Measurements from ENCODE around the gene KPNA2. TPM values are rescaled to one million over a fixed set of nuclear protein-coding genes. Genes with fewer than 3 reads are reported as not detected.

KPNA2 gene
- total and polyA plus RNA-seq, 2 of the 13 experiments (the other 11 are each of a cell fraction or from before 2014, with no cell fraction given) = 111 to 305 TPM

GRCh38 chr17:68020409-68020756 lies 15.2 kb upstream of the KPNA2 start (continued):
- TF ChIP-seq AHDC1 (CRISPR knock-in tag; IDR thresholded peaks at IDR 0.05; ENCODE audit: borderline replicate concordance) = 0 out of 2 replicates have a peak, but pooled peaks have one; percentile 8
- no peak for TF ChIP-seq ZNF782 (CRISPR knock-in tag; IDR thresholded peaks at IDR 0.05; ENCODE audit: borderline replicate concordance)
- TF ChIP-seq ZNF746 (CRISPR knock-in tag; IDR thresholded peaks at IDR 0.05) = no peak
- TF ChIP-seq, protein P1, sequence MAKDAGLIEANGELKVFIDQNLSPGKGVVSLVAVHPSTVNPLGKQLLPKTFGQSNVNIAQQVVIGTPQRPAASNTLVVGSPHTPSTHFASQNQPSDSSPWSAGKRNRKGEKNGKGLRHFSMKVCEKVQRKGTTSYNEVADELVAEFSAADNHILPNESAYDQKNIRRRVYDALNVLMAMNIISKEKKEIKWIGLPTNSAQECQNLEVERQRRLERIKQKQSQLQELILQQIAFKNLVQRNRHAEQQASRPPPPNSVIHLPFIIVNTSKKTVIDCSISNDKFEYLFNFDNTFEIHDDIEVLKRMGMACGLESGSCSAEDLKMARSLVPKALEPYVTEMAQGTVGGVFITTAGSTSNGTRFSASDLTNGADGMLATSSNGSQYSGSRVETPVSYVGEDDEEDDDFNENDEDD (CRISPR knock-in tag; IDR thresholded peaks at IDR 0.05; ENCODE audit: borderline replicate concordance) = no peak
- TF ChIP-seq STAT6 (CRISPR knock-in tag; IDR thresholded peaks at IDR 0.05; ENCODE audit: borderline replicate concordance) = no peak
- no peak; the same call in 1 of the 2 replicates for TF ChIP-seq ZNF512B (CRISPR knock-in tag; IDR thresholded peaks at IDR 0.05; ENCODE audit: borderline replicate concordance)
- TF ChIP-seq PREB (CRISPR knock-in tag; IDR thresholded peaks at IDR 0.05) = no peak
- no peak for TF ChIP-seq ZNF431 (CRISPR knock-in tag; IDR thresholded peaks at IDR 0.05; ENCODE audit: borderline replicate concordance, low read depth)
- no peak for TF ChIP-seq SETDB1 (CRISPR knock-in tag; IDR thresholded peaks at IDR 0.05; ENCODE audit: borderline replicate concordance)
- no peak for TF ChIP-seq ZIK1 (CRISPR knock-in tag; IDR thresholded peaks at IDR 0.05; ENCODE audit: borderline replicate concordance, low read depth)
- TF ChIP-seq NR2F1 (CRISPR knock-in tag; IDR thresholded peaks at IDR 0.05) = no peak
- TF ChIP-seq HOXA9 (CRISPR knock-in tag; IDR thresholded peaks at IDR 0.05; ENCODE audit: borderline replicate concordance) = no peak
- TF ChIP-seq ELF1 (CRISPR knock-in tag; IDR thresholded peaks at IDR 0.05) = no peak

All from HepG2 (cell line).